ENCODE data around the gene TM7SF2.

GRCh38 chr11:65141896-65142494 is 30.3 kb downstream of the TM7SF2 start:
- TF ChIP-seq POLR2A (IDR thresholded peaks at IDR 0.05) (no peak), CTCF (IDR thresholded peaks at IDR 0.05) (no peak)

All from heart left ventricle (tissue), 13 donors.